OCI-LY3 (cell line): ENCODE measurements around the gene ALDH1B1.

Experiments
- H2AFZ ChIP-seq: fragments of 200-600, 300-600 bp; shearing (Covaris generic); 2 replicates; pipeline ENCODE4 v1.6.0; 2014; ENCODE audit warnings: antibody characterized with exemption, low read depth, low read length
- H3K27ac ChIP-seq: fragments of 200-600, 300-600 bp; sonication (generic); 2 replicates; pipeline ENCODE4 v1.5.1; 2014; ENCODE audit warnings: mild to moderate bottlenecking, low read length, moderate library complexity, mixed read lengths
- H3K27me3 ChIP-seq: fragments of 200-600, 300-600 bp; sonication (generic); 2 replicates; pipeline ENCODE4 v1.6.1; 2014; ENCODE audit warnings: low read depth, low read length, mixed read lengths
- H3K36me3 ChIP-seq: fragments of 200-600, 300-600 bp; sonication (generic); replicated peaks from 2 replicates; pipeline ENCODE3; 2014; ENCODE audit warnings: low read depth, low read length, mixed read lengths
- H3K4me1 ChIP-seq: fragments of 300-600, 200-600 bp; sonication (generic); 2 replicates; pipeline ENCODE4 v1.6.1; 2014; ENCODE audit warnings: low read length, mixed read lengths
- H3K4me2 ChIP-seq: fragments of 200-600, 300-600 bp; sonication (generic); 2 replicates; pipeline ENCODE4 v1.6.1; 2014; ENCODE audit warnings: low read length, mixed read lengths
- H3K4me3 ChIP-seq: fragments of 300-600, 200-600 bp; sonication (generic); 2 replicates; pipeline ENCODE4 v1.5.1; 2014; ENCODE audit warnings: antibody characterized with exemption, mild to moderate bottlenecking, low read length, moderate library complexity
- H3K79me2 ChIP-seq: fragments of 300-600, 200-600 bp; shearing (Covaris generic); 2 replicates; pipeline ENCODE4 v1.6.1; 2014; ENCODE audit warnings: mild to moderate bottlenecking, low read length, mixed read lengths
- H3K9ac ChIP-seq: fragments of 300-600, 200-600 bp; shearing (Covaris generic); 2 replicates; pipeline ENCODE4 v1.6.0; 2014; ENCODE audit warnings: mild to moderate bottlenecking, low read length, moderate library complexity
- H3K9me3 ChIP-seq: fragments of 200-600, 300-600 bp; shearing (Covaris generic); 2 replicates; pipeline ENCODE4 v1.6.1; 2014; ENCODE audit warnings: low read length, mixed read lengths; ENCODE audit not compliant: insufficient read depth
- H4K20me1 ChIP-seq: fragments of 200-600, 300-600 bp; sonication (generic); 2 replicates; pipeline ENCODE4 v1.6.1; 2016; ENCODE audit warnings: low read length, mixed read lengths; ENCODE audit not compliant: insufficient read depth
- EZH2phosphoT487 ChIP-seq: fragments of 200-600 bp; shearing (Covaris generic); IDR thresholded peaks from 2 replicates; pipeline ENCODE4 v1.6.1; 2018; ENCODE audit warnings: antibody characterized with exemption, mixed run types, low read depth
- TF ChIP-seq, protein P1 (sequence below): fragments of 200-600, 300-600 bp; sonication (generic); IDR thresholded peaks from 2 replicates; pipeline ENCODE4 v1.5.1; 2014; ENCODE audit warnings: antibody characterized with exemption, low read length, low read depth

Gene ALDH1B1

DNA sequence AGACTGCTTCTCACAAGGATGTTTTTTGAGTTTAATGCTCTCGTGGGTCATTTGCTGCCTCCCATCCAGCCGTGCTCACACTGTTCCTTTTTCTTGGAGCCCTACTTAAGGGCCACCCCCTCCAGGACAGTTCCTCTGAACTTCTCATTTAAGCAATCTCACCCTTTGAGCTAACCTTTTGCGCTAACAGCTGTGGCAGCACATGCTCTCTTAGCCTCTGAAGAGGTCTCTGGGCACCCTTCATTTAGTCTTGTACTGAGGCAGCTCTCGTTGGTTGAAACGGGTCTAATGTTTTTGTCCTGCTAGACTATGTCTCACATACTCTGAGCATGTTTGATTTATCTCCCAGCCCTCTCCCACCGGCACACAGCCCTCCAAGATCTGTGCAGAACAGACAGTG, 11.8 kb downstream of the ALDH1B1 start:
- H3K27ac ChIP-seq = no peak overlapping the region

GRCh38 chr9:38405785-38406184, 13.3 kb downstream of the ALDH1B1 start:
- no peak overlapping the region for H2AFZ ChIP-seq
- H4K20me1 ChIP-seq = no peaks in the 10 kb centered on the region
- H3K9ac ChIP-seq = no peak overlapping the region
- no peaks in the 10 kb centered on the region for H3K36me3 ChIP-seq
- H3K27me3 ChIP-seq = peaks cover 33% of the 10 kb centered on the region
- H3K9me3 ChIP-seq = no peaks in the 10 kb centered on the region
- H3K4me2 ChIP-seq = no peak overlapping the region
- no peak overlapping the region for H3K4me3 ChIP-seq
- TF ChIP-seq, protein P1, sequence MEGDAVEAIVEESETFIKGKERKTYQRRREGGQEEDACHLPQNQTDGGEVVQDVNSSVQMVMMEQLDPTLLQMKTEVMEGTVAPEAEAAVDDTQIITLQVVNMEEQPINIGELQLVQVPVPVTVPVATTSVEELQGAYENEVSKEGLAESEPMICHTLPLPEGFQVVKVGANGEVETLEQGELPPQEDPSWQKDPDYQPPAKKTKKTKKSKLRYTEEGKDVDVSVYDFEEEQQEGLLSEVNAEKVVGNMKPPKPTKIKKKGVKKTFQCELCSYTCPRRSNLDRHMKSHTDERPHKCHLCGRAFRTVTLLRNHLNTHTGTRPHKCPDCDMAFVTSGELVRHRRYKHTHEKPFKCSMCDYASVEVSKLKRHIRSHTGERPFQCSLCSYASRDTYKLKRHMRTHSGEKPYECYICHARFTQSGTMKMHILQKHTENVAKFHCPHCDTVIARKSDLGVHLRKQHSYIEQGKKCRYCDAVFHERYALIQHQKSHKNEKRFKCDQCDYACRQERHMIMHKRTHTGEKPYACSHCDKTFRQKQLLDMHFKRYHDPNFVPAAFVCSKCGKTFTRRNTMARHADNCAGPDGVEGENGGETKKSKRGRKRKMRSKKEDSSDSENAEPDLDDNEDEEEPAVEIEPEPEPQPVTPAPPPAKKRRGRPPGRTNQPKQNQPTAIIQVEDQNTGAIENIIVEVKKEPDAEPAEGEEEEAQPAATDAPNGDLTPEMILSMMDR = no peak
- no peak for TF ChIP-seq EZH2phosphoT487
- H3K27ac ChIP-seq = no peak overlapping the region
- H3K4me1 ChIP-seq = peaks cover 8% of the 10 kb centered on the region
- no peaks in the 10 kb centered on the region for H3K79me2 ChIP-seq

More for the DNA sequence above, 11.8 kb downstream of the ALDH1B1 start:
- Histone ChIP-seq H3K4me1 (peaks cover 8% of the 10 kb centered on the region), H3K4me3 (no peak overlapping the region), H3K79me2 (no peaks in the 10 kb centered on the region), H3K27me3 (peaks cover 33% of the 10 kb centered on the region), H2AFZ (no peak overlapping the region), H4K20me1 (no peaks in the 10 kb centered on the region), H3K9ac (no peak overlapping the region), H3K9me3 (no peaks in the 10 kb centered on the region), H3K4me2 (no peak overlapping the region), H3K36me3 (no peaks in the 10 kb centered on the region)
- no peak for TF ChIP-seq EZH2phosphoT487
- TF ChIP-seq, protein P1 = no peak

DNA sequence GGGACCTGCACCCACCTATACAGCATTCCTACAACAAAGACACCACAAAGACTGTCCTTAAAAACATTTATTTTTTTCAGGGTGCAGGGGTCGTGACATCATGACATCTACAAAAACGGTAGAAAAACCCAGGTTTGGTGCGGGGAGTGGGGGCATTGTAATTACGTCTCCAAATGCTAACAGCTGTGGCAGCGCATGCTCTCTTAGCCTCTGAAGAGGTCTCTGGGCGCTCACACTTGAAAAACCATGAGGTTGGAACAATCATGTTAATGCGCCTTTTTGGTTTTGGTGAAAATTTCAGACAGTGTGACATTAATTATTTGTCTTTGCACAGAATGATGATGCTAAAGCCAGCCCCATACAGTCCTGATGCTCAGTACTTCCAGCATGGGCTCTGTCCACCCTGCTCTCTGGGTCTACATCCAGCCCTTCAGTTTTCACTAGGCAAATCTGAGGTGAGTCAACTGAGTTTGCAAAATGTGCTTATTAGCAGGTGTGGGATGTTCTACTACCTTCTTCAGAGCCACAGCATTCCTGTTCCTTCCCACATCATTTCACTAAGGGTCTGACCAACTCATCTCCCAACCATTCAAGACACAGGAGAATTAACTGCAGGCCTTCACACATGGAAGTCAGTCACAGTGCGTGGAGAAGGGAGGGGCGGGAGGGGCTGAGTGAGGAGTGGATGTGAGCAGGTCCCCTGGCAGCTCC, 14.1 kb downstream of the ALDH1B1 start:
- H2AFZ ChIP-seq = no peak overlapping the region
- no peaks in the 10 kb centered on the region for H3K36me3 ChIP-seq
- no peaks in the 10 kb centered on the region for H4K20me1 ChIP-seq
- no peaks in the 10 kb centered on the region for H3K9me3 ChIP-seq
- TF ChIP-seq EZH2phosphoT487 = no peak
- TF ChIP-seq, protein P1 = no peak
- no peak overlapping the region for H3K4me3 ChIP-seq
- peaks cover 33% of the 10 kb centered on the region for H3K27me3 ChIP-seq
- H3K9ac ChIP-seq = no peak overlapping the region
- no peak overlapping the region for H3K27ac ChIP-seq
- H3K4me2 ChIP-seq = no peak overlapping the region
- peaks cover 12% of the 10 kb centered on the region for H3K4me1 ChIP-seq
- no peaks in the 10 kb centered on the region for H3K79me2 ChIP-seq

DNA sequence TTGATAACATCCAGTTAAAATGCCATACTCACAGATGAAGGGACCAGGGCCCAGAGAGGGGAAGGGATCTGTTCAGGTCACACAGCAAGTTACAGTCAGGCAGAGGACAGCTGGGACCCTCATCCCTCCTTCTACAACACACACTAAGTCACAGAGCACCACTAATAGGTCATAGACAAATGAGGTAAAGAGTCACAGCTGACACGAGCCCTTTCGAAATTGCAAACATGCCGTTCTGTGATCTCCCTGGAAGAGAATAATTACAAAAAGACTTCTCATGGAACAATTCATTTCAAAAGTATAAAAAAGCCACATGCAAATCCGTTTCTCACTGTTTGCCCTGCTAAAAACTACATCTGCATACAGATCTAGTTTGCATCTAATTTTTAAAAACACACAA, 16.2 kb downstream of the ALDH1B1 start:
- H3K9me3 ChIP-seq = no peaks in the 10 kb centered on the region
- no peak overlapping the region for H3K9ac ChIP-seq
- peaks cover 22% of the 10 kb centered on the region for H3K4me1 ChIP-seq
- peaks cover 32% of the 10 kb centered on the region for H3K27me3 ChIP-seq
- TF ChIP-seq EZH2phosphoT487 = no peak
- TF ChIP-seq, protein P1 = no peak
- no peak overlapping the region for H3K4me3 ChIP-seq
- no peak overlapping the region for H2AFZ ChIP-seq
- no peaks in the 10 kb centered on the region for H4K20me1 ChIP-seq
- H3K27ac ChIP-seq = no peak overlapping the region
- no peaks in the 10 kb centered on the region for H3K36me3 ChIP-seq
- H3K4me2 ChIP-seq = peak overlapping the region; percentile 37; the same call in 1 of the 2 replicates
- no peaks in the 10 kb centered on the region for H3K79me2 ChIP-seq
